Astrocyte (in vitro differentiated cells and primary cell): Measurements from ENCODE around the gene UBE2QL1.

Source experiments
- CTCF ChIP-seq: IDR thresholded peaks from 2 replicates; pipeline ENCODE4 v1.5.1; 2011; ENCODE audit warnings: low read depth, mild to moderate bottlenecking, inconsistent platforms, low read length, moderate library complexity; ENCODE audit not compliant: insufficient read depth
- EZH2 ChIP-seq: IDR thresholded peaks from 2 replicates; pipeline ENCODE4 v1.6.1; 2012; ENCODE audit warnings: mild to moderate bottlenecking, low read length, inconsistent platforms; ENCODE audit not compliant: insufficient read depth

GRCh38 chr5:6423327-6424109 lies 25.1 kb upstream of the UBE2QL1 start:
- TF ChIP-seq CTCF (no peak), EZH2 (no peak)
